GM19035 (cell line): Measurements from ENCODE around the gene FAF1.

Experiments
- ATAC-seq: cut with Tn5 transposase; IDR thresholded peaks from one replicate; pipeline ENCODE4 v1.9.1; 2021; ENCODE audit not compliant: unreplicated experiment

The FAF1 gene

DNA sequence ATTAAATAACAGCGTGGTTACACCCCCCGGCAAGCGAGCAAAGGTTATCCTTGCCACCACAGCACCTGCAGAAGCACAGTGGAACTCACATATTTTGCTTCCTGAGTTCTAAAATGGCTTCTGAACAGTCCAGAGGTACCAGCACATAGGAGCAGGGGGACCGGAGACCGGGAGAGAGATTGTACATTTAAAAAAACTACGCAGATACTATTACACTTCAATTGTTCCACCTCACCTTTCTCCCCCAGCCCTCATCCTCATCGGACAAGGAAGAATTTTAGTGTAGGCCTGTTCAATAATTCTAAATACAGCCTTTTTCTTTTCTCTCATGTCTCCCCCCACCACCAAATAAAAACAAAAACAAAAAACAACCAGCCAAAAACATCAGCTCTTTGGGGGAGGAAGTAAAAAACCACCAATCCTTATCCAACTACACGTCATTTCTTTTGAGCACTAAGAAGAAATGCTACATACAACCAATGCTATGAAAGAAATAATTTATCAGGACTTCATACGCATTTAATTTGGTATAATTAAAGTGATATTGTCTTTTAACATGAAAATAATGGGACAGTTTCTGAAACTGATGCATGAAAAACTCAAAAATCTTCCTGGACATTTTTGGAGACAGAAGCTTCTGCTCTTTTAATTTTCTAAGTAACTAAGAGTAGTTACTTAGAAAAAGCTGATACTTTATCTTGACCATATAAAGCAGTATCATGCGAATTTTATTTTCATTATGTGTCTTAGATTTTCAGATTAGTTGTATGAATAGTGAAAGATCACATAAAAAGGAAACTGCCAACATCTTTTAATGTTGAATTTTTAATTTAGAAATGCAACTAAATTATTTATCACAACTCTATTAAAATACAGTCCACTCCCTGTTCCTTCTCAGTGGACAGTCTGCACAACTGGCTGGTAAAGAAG, 19.1 kb upstream of the FAF1 start:
- ATAC-seq = no peak

DNA sequence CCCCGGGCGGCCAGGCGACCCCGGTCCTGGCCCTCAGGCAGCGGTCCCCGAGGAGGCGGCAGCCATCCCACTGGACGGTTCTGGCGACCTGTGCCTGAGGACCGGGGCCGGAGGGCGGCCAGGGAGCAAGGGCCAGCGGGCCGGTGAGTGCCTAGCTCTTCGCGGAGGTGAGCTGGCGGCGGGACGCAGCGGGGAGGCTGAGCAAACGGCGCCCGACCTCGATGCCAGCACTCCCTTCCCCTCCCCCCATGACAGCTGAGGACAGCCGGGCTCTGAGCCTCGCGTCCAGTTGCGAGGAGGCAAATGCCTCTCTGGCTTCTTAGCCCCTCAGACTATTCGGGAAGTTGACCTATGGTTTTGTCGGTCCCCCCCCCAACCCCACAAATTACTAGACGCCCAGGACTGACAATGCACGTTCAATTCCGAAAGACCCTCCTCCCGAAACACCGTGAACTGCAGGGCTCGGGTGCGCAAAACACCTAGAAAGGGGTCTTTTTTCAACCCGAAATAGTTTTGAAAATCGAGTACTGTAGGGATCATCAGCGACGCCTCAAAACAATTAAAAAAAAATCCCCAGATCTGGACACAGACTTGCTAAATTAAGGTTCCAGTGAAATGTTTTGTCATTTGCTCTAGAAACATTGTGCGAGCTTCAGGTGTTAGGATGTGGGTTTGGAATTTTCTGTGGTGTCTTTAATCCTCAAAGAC, 18.2 kb upstream of the FAF1 start:
- peak; percentile 34 for ATAC-seq

DNA sequence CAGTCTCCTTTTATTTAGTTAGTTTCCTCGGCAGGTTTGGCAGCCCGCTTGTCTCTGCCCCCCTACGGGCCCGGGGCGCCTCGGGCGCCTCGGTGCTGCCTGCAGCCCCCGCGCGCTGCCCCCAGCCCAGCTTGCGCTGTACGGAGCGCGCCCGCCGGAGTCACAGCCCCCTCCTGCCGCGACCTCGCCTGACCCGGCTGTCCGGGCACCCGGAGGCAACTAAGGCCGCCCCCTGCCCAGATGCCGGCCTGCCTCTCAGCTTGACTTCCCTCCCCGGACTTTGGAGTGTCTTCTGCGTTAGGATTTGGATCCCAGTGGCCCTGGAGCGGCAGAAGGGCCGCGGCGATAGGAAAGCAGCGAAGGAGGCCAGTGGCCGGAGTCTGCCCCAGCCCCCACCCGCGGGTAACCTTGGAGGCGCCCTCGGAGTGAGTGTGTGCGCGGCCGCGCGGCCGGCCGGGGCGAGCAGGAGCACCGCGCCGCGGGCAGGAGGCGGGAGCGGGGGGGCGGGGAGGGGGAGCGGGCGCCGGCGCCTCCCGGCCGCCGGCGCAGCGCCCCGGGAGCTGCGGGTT, 17.6 kb upstream of the FAF1 start:
- ATAC-seq = peak; percentile 59

DNA sequence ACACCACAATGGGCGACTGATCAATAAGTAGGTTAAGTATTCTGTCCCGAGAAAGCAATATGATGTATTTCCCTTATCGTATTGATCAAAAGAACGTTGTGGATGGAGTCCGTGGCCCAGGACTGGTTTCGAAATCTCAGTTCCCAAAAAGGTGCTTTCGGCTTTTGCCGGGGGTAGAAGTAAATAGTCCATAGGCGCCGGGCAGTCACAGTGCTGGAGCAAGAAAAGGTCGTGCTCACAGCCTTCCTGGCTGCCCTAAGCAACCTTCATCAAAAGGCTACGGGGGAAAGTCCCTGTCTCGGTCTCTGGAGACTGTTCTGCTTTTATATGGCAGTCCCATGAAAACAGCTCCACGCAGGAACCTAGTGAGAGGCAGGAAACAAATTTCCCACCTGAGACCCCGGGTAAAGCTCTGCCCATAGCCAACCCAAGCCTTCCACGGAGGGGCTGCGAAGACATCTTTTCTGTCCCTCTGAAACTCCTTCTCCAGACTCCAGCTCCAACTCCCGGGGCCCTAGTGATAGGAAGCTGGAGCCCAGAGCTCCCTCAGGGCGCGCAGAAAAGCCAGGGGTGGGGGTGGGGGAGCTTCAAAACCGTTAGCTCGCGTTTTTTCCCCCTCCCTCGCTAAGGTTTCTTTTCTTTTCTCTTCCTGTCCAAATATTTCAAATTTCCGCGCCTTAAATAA, 17.0 kb upstream of the FAF1 start:
- ATAC-seq = peak; percentile 47

DNA sequence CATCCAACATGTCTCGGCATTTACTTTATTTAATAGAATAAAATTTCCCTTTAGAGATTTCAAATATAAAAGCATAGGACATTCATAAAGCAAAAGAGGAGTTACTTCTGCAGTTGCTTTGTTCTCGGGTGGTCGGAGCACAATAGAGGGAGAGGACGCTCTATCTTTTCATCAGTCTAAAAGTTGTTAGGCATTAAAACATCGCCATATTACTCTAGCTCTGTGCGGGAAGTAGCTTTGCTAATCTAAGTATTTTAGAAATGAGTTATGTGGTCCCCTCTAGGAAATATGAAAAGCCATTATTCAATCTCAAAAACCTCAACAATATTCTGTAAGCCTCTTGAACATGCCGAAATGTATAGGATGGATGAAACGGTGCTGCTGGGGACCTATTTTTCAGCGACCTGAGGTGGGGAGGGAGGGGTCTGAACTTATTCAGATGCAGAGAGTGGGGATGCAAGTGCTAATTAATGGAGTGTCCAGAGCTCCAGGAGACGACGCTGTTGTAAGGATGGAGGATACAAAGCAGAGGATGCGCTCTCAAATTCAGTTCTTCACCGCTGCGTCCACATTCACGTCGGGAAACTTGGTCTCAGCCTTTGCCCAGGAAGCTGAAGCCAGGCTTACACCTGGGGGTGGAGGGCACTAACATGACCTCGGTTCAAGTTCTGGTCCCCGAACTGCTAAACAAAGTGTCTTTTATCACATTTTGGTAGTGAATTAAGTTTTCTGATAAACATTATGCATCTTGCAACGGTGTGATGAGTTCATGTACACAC, 16.2 kb upstream of the FAF1 start:
- ATAC-seq = no peak

DNA sequence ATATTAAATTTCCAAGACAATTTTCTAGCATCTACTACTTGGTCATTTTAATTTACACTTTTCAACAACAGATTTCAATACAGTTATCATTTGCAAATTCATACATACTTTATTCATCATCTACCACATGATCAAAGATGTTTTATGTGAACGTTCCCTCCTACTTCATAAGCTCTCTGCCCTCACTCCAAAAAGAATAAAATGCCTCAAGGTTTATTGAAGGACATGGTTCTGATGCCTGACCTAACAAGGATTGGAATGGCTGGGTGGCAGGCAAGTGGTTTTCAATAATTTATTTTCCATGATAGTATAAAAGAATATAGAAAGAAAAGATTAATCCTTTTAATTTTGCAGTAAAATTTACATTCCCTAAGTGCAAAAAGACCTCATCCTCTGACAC, 15.4 kb upstream of the FAF1 start:
- ATAC-seq = no peak

DNA sequence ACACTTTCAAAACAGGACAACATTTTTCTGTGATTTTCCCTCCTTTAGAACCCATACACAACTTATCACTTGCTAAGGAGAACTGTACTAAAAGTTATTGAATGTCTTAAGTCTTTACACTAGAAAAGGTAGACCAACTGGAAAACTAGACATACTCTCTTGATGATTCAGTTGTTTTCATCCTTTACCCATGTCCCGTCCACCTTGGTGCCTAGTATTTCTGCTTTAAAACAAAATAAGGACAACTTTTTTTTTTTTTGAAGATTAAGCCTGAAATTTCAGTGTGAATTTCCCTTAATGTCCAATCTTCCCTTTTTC, 14.5 kb upstream of the FAF1 start:
- no peak for ATAC-seq

DNA sequence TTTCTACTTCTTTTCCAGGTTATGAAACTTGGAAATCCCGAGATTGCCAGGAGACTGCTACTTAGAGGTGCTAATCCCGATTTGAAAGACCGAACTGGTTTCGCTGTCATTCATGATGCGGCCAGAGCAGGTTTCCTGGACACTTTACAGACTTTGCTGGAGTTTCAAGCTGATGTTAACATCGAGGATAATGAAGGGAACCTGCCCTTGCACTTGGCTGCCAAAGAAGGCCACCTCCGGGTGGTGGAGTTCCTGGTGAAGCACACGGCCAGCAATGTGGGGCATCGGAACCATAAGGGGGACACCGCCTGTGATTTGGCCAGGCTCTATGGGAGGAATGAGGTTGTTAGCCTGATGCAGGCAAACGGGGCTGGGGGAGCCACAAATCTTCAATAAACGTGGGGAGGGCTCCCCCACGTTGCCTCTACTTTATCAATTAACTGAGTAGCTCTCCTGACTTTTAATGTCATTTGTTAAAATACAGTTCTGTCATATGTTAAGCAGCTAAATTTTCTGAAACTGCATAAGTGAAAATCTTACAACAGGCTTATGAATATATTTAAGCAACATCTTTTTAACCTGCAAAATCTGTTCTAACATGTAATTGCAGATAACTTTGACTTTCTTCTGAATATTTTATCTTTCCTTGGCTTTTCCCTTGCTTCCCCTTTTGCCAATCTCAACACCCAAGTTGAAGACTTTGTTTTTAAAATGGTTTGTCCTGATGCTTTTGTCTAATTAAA, 14.0 kb upstream of the FAF1 start:
- ATAC-seq = no peak

DNA sequence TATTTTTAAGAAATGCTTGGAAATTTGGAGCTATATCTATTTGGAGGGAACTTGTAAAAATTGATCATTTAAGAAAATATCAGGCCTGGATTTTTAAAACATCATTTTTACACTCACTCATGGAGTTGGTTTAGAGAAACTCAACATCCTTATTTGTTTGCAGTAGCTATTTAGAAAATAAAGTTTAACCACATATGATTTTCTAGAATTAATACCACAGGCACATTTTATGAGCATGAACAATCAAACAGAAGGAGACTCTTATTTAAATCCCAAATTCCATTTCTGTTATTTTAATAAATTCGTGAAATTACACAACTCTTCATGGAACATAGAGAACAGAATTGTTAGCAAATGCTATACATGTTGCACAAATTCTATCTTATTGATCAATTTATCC, 13.2 kb upstream of the FAF1 start:
- ATAC-seq = no peak

DNA sequence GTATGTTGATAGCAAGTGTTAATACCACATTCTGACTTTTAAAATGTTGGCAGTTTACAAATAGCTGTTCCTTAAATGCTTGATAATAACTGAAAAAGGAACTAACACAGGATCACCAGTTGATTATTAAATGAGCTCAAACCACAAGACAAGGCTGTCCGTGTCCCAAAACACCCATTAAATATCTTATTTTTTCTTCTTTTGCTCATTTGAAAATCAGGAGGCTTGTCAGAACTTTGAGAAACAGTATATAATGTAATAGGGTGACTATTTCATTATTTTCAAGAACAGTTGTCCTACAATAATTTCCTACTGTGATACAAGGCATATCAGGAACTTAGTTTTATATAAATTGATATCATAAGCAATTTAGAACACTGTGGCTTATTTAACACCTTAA, 12.7 kb upstream of the FAF1 start:
- ATAC-seq = no peak

DNA sequence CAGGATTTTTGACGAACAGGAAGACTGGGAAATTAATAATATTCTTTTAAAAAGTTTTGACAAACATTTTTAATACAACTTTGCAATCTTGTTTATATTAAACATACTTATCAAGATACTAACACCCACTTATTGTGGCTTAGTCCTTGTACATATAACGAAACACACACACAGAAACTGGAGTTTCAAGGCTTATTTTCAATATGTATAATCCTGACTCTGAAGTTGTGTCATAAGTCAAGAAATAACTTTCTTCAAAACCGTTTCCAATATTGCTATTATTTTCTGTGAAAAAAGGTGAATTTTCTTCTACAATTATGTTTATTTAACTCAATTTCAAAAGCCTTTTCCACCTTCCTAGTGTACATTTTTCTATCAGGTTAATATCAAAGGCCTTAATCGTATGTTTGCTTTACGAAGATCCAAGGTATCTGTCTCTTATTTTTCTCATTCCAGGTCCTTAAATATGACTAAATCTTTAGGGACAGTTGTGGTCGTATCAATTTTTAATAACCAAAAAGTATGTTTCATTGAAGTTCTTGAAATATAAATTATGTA, 11.8 kb upstream of the FAF1 start:
- ATAC-seq = no peak

DNA sequence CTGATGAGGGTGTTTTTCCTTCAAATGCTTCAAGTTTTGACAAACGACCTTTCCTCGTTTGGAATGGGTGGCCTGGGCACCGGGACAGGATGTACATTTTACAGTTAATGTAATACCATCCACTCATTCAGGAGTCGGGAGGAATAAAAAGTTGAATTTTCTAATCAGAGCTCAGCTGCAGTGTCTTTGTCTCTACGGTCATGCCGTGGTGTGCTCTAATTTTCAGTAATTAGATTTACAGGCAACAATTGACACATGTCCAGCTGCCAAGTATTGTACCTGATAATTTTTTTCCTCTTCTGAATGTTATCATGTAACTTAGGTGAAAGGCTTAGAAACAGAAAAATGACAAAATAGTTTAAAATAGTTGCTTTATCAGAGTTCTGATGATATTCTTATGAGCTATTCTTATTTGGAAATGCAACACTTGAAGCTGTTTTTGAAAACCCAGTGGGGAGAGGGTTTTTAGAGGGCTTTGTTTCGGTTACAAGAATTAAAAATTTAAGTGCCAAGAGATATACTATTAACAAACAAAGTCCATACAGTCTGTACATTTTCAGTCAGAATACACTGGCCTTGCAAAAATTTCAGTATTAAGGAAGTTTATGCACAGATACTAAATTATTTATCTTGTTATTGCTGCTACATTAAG, 11.0 kb upstream of the FAF1 start:
- no peak for ATAC-seq

DNA sequence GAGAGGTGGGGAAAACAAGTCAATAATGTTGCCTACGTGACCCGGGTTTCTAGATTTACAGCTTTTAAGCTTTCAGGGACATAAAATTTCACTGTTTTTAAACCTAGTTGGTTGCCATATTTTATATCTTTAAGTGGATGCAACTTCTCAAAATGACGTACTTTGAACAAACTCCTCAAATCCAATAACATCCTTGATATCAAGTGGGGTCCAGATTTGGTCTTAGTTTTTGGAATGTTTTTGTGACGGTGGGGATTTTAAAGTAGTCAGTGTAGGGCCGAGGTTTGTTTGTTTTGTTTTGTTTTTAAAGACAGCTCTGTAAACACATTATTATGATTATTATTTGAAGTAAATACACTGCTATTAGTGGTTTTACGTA, 10.4 kb upstream of the FAF1 start:
- ATAC-seq = no peak

DNA sequence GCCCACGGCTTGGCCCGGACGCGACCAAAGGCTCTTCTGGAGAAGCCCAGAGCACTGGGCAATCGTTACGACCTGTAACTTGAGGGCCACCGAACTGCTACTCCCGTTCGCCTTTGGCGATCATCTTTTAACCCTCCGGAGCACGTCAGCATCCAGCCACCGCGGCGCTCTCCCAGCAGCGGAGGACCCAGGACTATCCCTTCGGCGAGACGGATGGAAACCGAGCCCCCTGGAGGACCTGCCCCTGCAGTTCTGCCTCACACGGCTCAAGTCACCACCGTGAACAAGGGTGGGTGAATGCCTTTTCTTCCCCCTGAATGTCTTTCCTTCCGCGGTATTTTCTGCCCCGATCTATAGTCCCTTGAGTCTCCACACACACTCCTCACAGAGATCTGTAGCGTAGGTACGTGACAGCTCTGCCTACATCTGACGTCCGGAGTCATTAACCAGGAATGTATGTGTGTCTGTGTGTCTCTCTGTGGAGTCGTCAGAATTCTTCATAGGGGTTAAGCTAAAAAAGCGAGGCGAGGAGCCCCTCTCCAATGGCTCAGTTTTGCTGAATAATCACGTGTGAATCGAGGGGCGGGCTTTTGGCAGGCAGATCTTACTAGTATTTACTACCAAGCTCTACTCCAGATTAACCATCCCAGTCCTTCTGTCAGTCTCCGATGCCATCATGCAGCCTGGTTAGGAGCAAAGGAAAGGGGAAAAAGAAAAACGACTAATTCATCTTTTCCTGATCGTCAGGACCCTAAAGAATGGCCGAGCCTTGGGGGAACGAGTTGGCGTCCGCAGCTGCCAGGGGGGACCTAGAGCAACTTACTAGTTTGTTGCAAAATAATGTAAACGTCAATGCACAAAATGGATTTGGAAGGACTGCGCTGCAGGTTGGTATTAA, 9.8 kb upstream of the FAF1 start, which contains the start of gene CDKN2C:
TSS of gene CDKN2C (plus strand) at position 635 of the 898 bp plus-strand sequence. CDS start at position 759, 124 bp downstream.
- peak; percentile 28 for ATAC-seq

DNA sequence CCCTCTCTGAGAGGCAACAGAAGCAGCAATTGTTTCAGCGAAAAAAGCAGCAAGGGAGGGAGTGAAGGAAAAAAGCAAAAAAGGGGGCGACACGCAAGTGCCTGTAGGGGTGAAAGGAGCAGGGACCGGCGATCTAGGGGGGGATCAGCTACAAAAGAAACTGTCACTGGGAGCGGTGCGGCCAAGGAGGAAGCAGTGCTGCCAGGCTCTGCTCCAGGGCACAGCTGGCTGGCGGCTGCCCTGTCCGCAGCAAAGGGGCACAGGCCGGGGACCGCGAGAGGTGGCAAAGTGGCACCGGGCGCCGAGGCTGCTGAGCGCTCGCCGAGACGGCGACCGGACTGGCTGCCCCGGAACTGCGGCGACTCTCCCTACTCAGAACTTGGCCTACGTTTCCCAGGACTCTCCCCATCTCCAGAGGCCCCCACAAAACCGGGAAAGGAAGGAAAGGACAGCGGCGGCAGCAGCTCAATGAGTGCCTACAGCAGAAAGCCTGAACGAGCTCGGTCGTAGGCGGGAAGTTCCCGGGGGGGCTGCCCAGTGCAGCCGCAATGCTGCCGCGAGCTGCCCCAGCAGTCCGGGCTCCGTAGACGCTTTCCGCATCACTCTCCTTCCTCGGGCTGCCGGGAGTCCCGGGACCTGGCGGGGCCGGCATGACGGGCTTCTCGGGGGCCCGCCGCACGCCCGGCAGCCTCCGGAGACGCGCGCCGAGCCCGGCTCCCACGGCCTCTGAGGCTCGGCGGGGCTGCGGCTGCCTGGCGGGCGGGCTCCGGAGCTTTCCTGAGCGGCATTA, 8.9 kb upstream of the FAF1 start:
- ATAC-seq = peak; percentile 32

DNA sequence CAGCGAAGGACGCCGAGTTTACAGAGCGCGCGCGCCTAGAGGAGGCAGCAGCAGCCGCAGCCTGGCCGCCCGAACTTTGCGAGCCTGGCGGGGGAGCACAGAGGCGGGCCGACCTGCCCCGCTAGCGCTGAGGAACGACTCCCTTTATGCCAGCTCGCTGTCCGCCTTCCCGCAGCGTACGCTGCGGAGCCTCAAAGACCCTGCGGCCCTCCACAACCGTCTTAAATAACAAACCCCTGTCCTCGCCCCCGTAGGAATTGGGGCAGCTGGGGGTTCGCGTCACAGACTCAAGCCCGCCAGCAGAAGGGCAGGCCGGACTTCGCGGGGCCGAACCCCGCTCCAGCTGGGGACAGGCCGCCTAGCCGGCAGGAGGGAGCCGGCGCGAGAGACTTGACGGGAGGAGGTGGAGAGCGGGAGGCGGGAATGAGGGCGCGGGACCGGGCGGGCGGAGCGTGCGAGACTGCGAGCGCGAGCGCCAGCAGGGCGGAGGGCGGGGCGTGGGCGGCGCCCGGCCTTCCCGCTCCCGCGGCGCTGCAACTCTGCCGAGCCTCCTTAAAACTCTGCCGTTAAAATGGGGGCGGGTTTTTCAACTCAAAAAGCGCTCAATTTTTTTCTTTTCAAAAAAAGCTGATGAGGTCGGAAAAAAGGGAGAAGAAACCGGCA, 8.2 kb upstream of the FAF1 start:
- peak; percentile 64 for ATAC-seq
